GM10266 (cell line): ENCODE data around the gene GRAMD2A.
A peak's percentile ranks its signal among the peaks of the same experiment; 100 is the strongest.

Source experiments
- DNase-seq: peaks from one replicate; pipeline ENCODE4 v3.0.0; 2012; ENCODE audit errors: extremely low spot score
- CTCF ChIP-seq: IDR thresholded peaks from 2 replicates; pipeline ENCODE4 v1.5.1; 2012; ENCODE audit warnings: mild to moderate bottlenecking, low read depth; ENCODE audit not compliant: control insufficient read depth, insufficient read depth; ENCODE audit errors: missing control alignments

The GRAMD2A gene

DNA sequence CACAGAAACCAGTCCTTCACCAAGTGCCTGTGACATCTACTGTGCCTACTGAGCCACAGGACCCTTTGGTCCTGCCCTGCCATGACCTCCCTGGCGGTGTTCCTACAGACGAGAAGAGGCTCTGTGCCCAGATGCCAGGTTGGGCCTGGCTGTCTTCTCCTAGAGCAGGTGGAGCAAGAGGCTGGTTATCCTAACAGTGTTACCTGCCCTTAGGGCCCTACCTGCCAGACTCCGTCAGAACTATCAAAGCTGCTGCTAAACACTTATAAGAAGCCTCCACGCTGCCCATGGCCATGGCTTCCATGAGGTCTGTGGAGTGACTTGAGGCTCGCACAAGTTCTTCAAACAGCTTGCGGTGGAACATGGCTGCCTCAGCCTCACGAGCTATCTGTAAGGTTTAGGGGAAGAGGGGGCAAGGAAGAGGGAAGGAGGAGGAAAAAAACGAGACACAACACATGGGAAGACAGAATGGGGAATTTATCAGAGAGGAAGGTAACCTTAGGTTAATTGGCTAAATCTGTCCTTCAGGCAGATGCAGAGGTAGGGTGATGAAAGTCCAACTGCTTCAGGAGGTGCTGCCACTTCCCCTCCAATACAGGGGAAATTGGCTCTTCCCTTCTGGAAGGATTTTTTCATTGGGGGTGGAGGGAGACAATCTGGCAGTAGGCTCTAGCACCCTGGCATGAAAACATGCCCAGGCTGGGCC lies 5.4 kb upstream of the GRAMD2A start:
- TF ChIP-seq CTCF = no peak
- no peak for DNase-seq

DNA sequence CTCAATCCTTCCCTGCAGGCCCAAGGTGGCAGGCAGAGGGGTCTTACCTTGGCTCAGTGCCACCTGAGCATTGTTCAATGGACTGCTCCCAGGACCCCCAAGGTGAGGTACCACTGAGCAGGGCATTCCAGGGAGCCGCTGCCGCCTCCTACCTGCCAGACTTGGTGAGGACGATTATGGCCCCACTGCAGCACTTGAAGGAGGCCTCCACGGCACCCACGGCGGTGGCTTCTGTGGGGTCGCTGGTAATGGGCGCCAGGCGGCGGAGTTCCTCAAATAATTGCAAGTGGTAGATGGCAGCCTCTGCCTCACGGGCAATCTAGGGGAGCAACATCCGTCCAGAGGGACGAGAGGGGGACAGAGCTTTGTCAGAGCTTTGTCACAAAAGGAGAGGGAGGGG lies 4.7 kb upstream of the GRAMD2A start:
- no peak for TF ChIP-seq CTCF

DNA sequence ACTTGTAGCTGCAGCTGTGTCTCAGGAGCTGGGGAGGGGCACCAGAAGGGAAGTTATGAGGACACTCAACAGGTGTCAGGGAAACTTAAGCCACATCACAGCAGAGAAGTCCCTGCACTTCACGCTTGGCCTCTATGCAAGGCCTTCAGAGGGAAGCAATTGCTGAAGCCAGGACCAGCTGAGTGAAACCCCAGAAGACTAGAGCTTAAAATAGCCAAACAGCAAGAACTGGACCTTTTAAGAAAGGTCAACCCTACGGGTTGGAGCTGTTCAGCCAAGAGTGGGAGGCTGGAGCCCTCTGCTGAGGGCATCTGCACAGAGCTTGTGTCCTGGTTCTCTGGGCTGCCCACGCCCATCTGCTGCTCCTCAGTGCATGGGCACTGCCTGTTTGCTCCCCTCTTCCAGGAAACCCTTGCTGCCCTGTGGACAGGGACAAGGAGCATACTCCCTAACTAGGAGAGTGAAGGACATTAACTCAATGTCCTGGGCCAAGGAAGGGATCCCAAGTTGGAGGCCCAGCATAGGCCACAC lies 3.9 kb upstream of the GRAMD2A start:
- TF ChIP-seq CTCF = no peak
- DNase-seq = no peak

More for the DNA sequence above, 4.7 kb upstream of the GRAMD2A start:
- no peak for DNase-seq

- no peak for TF ChIP-seq CTCF
- DNase-seq = no peak
Measured at GRCh38 chr15:72200395-72201237, 3.0 kb upstream of the GRAMD2A start.

GRCh38 chr15:72199721-72200212 lies 2.2 kb upstream of the GRAMD2A start:
- DNase-seq = peak; percentile 79
- peak; percentile 92 for TF ChIP-seq CTCF

- no peak for TF ChIP-seq CTCF
- no peak for DNase-seq
Measured at GRCh38 chr15:72199205-72199515, 1.6 kb upstream of the GRAMD2A start.
